Measurements from ENCODE around the gene MMP15. TPM values are rescaled to one million over a fixed set of nuclear protein-coding genes. Genes with fewer than 3 reads are reported as not detected.
A peak's percentile ranks its signal among the peaks of the same experiment; 100 is the strongest.
"Not testable (repeated sequence)": the region's sequence is repeated elsewhere in the genome, so short reads cannot be mapped to it uniquely, and the experiment has no call there.

The MMP15 gene
- under 1 TPM; 0.12 to 0.25 TPM for total RNA-seq

DNA sequence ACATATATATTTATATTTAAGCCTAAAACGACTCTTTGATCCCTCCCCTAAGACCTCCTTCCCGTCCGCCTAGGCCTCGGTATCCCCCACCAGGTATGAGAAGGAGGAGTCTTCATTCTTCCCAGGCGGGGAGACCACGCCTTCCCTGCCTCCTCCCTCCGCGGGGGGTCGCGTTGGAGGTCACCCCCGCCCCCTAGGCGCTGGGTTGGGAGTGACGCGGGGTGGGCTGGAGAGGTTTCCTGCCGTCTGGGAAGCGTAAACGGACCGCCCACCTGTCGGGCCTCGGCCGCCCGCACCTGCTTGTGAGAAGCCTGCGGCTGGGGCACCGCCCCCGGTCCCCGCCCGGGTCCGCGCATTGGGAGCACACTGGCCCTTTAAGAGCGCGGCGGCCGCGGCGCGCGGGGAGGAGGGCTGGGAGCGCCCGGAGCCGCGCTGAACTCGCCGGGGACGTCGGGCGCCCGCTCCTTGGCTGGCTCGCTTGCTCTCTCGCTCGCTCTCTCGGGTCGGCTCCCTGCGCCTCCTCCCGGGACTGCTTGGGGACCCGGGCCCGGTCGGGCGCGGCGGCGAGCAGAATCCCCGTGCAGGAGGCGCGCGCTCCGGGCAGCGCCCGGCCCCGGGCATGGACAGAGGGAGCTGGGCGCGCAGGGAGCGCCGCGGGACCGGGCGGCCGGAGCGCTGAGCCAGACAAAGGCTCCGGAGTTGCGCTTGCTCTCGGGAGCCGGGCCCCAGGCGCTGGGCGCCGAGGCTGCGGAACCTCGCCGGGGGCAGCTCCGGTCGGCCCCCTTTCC is at the start of gene MMP15:
TSS of gene MMP15 (plus strand) at position 404 of the 788 bp plus-strand sequence. CDS start 597 bp downstream, outside the sequence.
- DNase-seq: peak; percentile 73
- Mint-ChIP-seq H3K9me3 (no peaks in the 10 kb centered on the region), H3K27ac (peak within 1 kb of the TSS; percentile 65), H3K27me3 (peaks cover 13% of the 10 kb centered on the region), H3K4me3 (peak within 1 kb of the TSS; percentile 78), H3K36me3 (no peaks in the 10 kb centered on the region), H3K4me1 (peaks cover 9% of the 10 kb centered on the region)

DNA sequence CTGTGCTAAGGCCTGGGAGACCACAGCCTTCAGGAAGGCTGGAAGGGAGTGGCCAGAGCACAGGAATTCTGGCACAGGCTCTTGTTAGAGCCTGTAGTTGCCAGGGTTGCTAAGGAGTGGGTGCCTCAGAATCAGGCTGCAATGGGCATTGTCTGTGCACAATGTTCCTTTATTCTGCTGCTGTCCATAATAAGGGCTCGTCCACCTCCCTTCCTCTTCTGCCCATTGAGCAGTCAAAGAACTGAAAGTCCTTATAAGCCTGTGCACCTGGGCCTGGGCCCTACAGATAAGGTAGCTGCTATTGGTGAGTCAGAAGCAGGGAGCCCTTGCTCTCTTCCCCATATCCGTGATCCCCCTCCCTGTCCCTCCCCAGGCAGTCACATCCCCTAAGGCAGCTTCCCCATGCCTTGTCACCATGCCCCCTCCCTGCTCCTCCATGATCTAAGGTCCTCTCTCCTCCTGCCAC is 49.2 kb upstream of the MMP15 start:
- no peaks in the 10 kb centered on the region for H3K27me3 Mint-ChIP-seq
- no peak for DNase-seq
- H3K4me1 Mint-ChIP-seq: no peaks in the 10 kb centered on the region
- H3K4me3 Mint-ChIP-seq: no peak overlapping the region
- H3K9me3 Mint-ChIP-seq: no peaks in the 10 kb centered on the region
- no peaks in the 10 kb centered on the region for H3K36me3 Mint-ChIP-seq
- H3K27ac Mint-ChIP-seq: no peak overlapping the region

DNA sequence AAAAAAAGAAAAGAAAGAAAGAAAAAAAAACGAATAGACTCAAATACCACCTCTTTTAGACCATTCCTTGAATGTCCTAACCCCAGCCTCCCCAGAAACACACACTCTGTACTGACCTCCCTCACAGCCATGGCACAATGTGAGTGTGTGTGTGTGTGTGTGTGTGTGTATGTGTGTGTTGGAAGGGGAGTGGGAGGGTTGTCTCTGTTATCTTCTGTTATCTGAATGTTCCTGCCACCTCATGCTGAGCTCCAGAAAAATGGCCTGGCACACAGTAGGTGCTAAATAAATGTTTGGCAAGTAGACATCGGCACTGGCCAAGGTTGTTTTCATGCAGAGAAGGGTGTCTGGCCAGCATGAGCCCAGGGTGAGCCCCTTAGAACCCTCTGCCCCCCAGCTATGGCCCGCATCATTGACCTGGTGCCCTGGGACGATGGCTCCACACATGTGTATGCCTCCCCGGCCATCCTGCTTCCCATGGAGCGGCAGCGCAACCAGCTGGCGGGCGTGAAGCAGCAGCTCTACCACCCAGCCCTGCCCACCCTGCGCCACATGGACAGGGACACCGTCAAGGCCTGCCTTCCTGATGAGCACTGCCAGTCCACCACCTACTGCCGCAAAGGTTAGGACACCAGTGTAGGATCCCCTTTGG is 48.0 kb upstream of the MMP15 start:
- H3K27me3 Mint-ChIP-seq: no peaks in the 10 kb centered on the region
- H3K9me3 Mint-ChIP-seq: no peaks in the 10 kb centered on the region
- no peak for DNase-seq
- H3K36me3 Mint-ChIP-seq: no peaks in the 10 kb centered on the region
- H3K4me3 Mint-ChIP-seq: no peak overlapping the region
- H3K4me1 Mint-ChIP-seq: no peaks in the 10 kb centered on the region
- no peak overlapping the region for H3K27ac Mint-ChIP-seq

DNA sequence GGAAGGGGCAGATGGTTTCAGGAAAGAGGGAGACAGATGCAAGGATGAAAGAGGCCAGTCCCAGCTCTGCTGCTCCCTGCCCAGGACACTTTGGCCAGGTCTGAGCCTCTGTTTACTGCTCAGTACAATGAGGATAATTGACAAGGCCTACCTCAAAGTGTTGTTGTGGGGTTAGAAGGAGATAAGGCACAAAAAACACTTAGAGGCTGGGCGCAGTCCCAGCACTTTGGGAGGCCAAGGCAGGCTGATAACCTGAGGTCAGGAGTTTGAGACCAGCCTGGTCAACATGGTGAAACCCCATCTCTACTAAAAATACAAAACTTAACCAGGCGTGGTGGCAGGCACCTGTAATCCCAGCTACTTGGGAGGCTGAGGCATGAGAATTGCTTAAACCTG is 47.5 kb upstream of the MMP15 start:
- not testable (repeated sequence) for H3K4me1 Mint-ChIP-seq, H3K9me3 Mint-ChIP-seq, H3K27ac Mint-ChIP-seq, H3K4me3 Mint-ChIP-seq, H3K36me3 Mint-ChIP-seq, H3K27me3 Mint-ChIP-seq, DNase-seq

DNA sequence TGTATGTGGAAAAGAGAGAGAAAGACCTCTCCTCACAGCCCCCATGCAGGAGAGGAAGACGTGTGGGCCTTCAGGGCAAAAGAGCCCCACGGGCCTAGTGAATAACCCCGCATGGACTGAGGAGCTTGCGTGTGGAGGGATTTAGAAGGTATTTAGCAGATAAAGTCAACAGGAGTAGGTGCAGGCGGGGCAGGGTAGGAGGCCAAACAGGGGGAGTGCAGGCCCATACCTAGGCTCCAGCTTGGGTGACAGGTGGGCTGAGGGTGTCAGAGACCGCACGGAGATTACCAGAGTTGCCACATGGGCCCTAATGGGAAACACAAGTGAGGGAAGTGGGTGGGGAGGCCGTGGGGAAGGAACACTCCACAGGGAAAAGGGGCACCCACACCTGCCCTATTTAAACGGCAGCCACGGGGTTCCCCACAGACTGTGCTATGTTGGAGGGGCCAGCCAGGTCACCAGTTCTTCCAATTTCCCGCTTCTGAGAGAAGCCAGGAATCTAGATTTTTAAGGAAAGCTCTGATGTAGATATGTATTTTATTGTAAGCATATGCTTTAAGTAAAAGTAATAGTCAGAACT is 46.5 kb upstream of the MMP15 start:
- no peaks in the 10 kb centered on the region for H3K27me3 Mint-ChIP-seq
- H3K27ac Mint-ChIP-seq: no peak overlapping the region
- peaks cover under 1% of the 10 kb centered on the region for H3K4me1 Mint-ChIP-seq
- DNase-seq: no peak
- no peak overlapping the region for H3K4me3 Mint-ChIP-seq
- no peaks in the 10 kb centered on the region for H3K9me3 Mint-ChIP-seq
- no peaks in the 10 kb centered on the region for H3K36me3 Mint-ChIP-seq

DNA sequence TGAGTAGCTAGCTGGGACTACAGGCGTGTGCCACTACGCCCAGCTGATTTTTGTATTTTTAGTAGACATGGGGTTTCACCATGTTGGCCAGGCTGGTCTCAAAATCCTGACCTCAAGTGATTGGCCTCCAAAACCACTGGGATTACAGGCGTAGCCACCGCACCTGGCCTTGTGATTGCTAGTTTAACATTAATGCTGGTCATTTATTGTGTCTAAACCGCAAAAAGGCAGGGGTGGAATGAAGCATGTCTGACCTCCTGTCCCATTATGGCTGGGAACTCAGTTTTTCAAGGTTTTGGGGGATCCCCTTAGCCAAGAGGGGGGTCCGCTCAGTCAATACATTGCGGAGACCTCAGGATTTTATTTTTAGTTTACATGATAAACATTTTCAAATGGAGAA is 43.9 kb upstream of the MMP15 start:
- H3K27me3 Mint-ChIP-seq: no peaks in the 10 kb centered on the region
- no peaks in the 10 kb centered on the region for H3K36me3 Mint-ChIP-seq
- H3K4me1 Mint-ChIP-seq: peaks cover 6% of the 10 kb centered on the region
- DNase-seq: no peak
- H3K4me3 Mint-ChIP-seq: no peak overlapping the region
- no peaks in the 10 kb centered on the region for H3K9me3 Mint-ChIP-seq
- H3K27ac Mint-ChIP-seq: no peak overlapping the region

DNA sequence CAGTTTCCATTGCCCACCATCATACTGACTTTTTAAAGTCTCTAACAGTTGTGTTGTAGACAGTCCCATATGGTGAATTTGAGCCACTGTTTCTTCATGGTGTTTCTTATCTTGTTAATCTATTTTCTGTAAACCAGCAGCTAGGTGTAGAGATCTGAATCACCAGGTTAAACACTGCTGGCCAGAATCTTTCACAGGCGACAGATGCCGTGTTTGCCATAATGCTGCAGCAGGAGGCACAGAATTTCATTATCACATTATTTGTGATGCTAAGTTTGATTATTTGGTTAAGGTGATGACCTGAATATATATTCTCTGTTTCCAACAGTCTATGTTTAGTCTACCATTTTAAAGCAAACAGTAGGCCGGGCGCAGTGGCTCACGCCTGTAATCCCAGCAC is 43.2 kb upstream of the MMP15 start:
- Mint-ChIP-seq H3K27ac (no peak overlapping the region), H3K9me3 (no peaks in the 10 kb centered on the region), H3K36me3 (no peaks in the 10 kb centered on the region), H3K4me1 (peaks cover 6% of the 10 kb centered on the region), H3K27me3 (no peaks in the 10 kb centered on the region), H3K4me3 (no peak overlapping the region)
- no peak for DNase-seq

DNA sequence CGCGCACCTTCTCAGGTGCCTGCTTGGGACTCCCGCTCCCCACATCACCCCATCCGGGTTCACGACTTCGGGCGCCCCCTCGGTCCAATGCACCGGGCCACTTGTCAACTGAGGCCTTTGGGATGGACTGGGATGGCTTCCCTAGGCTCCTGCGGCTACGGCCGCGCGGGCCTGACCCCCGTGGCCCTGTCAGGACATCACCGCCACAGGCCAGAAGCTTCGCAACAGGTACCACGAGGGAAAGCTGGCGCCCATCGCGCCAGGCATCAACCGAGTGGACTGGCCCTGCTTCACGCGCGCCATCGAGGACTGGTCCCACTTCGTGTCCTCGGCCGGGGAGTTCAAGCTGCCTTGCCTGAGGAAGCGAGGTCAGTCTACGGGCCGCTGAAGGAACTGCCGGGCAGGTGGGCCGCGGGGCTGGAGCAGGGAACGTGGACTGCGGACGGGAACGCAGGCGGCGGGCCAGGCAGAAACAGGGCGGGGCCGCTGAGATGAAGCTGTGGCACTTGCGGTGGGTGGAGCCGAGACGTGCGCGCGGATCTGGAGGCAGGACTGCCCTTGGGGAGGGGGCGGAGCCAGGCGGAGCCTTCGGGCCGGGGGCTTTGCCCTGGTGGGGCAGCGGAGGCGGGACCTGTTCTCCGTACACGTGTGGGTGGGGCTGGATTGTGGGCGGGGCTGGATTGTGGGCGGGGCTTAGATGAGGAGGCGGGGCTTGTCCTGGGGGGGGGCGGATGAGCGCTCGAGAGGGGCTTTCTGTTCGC is 40.9 kb upstream of the MMP15 start:
- peaks cover 6% of the 10 kb centered on the region for H3K4me1 Mint-ChIP-seq
- no peaks in the 10 kb centered on the region for H3K9me3 Mint-ChIP-seq
- H3K4me3 Mint-ChIP-seq: peak overlapping the region; percentile 91

DNA sequence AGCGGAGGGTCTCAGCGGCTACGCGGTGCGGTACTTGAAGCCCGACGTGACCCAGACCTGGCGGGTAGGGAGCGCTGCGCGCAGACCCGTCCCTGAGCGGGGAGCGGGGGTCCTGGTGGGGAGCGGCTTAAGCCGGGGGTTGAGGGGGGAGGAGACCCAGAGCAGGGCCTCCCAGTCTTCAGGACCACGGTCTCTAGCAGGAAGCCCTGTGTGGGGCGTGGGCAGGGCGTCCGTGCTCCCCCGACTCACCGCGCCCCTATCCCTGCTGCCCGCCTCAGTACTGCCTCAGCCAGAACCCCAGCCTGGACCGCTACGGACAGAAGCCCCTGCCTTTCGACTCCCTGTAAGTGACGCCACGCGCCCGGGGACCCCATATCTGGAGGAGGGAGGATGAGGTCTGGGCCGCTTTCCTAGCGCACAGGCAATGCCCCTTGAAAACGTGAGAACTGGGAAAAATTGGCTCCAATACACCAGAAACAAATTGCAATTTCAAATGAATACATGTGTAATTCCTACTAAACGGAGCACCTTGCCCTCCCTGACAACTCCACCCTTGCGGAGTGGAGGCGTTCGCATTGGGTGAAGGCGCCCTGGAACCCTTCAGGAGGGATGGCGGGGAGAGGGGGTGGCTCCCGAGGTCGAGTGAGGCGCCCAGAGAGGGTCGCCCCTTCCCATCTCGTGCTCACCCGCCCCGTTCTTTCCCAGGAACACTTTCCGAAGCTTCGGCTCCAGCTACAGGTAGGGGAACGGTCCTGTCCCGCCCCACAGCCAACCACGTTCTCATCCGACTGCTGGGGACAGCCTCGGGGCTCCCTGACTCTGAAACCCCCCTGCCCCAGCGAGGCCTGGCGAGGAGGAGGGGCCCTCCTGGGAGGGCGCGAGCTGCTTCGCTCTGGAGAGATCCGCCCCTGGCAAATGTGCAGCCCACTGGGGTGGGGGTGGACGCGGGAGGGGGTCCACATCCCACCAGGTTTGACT is 40.1 kb upstream of the MMP15 start:
- Mint-ChIP-seq H3K4me1 (peaks cover 6% of the 10 kb centered on the region), H3K27me3 (no peaks in the 10 kb centered on the region), H3K36me3 (no peaks in the 10 kb centered on the region), H3K27ac (peak overlapping the region; percentile 34), H3K4me3 (peak overlapping the region; percentile 91), H3K9me3 (no peaks in the 10 kb centered on the region)
- DNase-seq: no peak

More for the DNA sequence above, 40.9 kb upstream of the MMP15 start:
- DNase-seq: peak; percentile 94
- Mint-ChIP-seq H3K27ac (peak overlapping the region; percentile 34), H3K36me3 (no peaks in the 10 kb centered on the region), H3K27me3 (no peaks in the 10 kb centered on the region)

DNA sequence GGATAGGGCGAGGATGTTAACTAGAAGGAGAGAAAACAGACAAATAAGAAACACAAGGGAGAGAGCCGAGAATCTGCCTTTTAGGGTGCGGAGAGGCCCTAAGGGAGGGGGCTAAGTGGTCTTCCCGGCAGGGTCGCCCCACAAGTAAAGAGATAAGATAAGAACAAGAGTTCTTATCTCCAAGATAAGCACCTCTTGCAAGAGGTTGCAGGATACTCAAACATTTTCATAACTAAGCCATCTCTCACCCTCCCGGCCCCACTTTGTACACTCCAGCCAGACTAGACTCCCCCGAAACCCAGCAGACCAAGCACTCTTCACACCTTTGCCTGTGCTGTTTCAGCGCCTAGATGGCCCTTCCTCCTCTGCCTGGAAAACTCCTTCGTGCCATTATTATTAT is 39.4 kb upstream of the MMP15 start:
- Mint-ChIP-seq H3K36me3 (no peaks in the 10 kb centered on the region), H3K4me1 (peaks cover 6% of the 10 kb centered on the region), H3K27me3 (no peaks in the 10 kb centered on the region), H3K4me3 (peak overlapping the region; percentile 18), H3K27ac (no peak overlapping the region), H3K9me3 (no peaks in the 10 kb centered on the region)
- DNase-seq: no peak

DNA sequence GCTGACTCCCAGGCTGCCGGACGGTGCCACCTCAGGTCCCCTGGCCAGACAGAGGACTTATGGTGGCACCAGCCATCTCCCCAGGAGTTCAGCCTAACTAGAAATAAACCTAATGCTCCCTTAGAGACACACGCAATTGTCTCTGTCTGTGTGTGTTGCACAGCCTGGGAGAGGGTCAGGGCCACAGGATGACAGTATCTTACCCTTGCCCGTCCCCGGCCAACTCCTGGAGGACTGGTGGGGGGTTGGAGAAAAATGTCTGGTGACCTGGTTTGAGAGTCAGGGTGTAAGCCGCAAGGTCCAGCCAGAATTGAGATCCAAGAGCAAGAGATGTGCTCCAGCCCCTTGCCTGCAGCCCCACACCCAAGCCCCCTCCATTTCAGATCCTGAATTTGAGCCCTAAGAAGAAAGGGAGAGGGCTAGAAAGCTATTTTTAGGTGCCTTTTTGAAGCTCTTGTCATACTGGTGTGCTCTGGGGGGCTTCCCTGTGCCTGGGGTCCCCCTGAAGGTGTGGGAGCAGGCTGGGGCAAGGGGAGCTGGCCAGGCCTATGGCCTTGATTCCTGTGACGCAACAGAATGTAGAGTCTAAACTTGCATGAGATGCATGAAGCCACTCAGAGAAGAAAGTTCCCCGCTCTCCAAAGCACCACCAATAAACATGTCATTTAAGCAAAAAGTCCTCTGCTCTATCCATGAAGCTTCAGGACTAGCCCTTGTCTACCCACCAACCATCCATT is 37.9 kb upstream of the MMP15 start:
- no peak overlapping the region for H3K4me3 Mint-ChIP-seq
- no peaks in the 10 kb centered on the region for H3K27me3 Mint-ChIP-seq
- no peak for DNase-seq
- no peaks in the 10 kb centered on the region for H3K36me3 Mint-ChIP-seq
- no peak overlapping the region for H3K27ac Mint-ChIP-seq
- peaks cover 6% of the 10 kb centered on the region for H3K4me1 Mint-ChIP-seq
- no peaks in the 10 kb centered on the region for H3K9me3 Mint-ChIP-seq

DNA sequence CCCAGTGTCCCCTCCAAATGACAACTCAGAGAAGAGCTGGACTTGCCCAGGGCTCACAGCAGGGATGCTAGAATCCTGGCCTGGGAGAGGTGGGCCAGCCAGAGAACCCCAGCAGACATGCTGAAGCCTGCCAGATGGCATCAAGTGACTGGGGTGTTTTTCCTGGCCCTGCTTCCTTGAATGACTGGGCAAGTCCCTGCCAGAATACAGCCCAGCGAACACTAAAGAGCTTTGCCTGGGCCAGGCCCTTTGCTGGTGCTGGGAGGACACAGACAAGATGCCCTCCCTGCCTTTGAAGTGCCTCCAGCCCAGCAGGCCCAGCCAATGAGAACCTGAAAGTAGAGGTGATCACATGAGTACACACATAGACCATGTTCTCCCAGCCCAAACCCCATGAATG is 36.6 kb upstream of the MMP15 start:
- no peaks in the 10 kb centered on the region for H3K27me3 Mint-ChIP-seq
- H3K9me3 Mint-ChIP-seq: no peaks in the 10 kb centered on the region
- peaks cover 6% of the 10 kb centered on the region for H3K4me1 Mint-ChIP-seq
- H3K27ac Mint-ChIP-seq: no peak overlapping the region
- no peak for DNase-seq
- H3K4me3 Mint-ChIP-seq: no peak overlapping the region
- no peaks in the 10 kb centered on the region for H3K36me3 Mint-ChIP-seq

DNA sequence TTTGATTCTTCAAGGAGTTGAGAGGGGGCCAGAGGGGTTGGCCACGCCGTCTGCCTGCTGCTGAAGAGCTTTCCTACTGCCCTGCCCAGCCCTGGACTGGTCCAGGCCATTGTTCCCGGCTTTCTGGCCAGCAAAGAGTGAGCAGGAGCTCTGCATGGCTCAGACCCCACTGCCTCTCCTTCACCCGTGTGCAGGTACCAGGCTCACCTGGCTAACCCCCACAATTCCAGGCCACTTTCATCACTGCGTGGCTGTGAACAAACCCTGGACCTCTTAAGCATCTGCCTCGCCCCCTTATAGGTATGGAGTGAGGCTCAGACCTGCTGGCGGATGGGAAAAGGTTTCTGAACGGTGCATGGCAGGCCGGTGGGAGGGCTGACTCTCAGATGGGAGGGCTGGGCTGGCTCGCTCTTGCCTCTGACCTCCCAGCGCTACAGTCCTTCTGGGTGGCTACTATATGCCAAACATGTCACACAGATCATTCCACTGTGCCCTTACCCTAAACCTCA is 33.9 kb upstream of the MMP15 start:
- Mint-ChIP-seq H3K4me1 (peaks cover 7% of the 10 kb centered on the region), H3K9me3 (no peaks in the 10 kb centered on the region), H3K27ac (no peak overlapping the region), H3K36me3 (no peaks in the 10 kb centered on the region), H3K4me3 (no peak overlapping the region), H3K27me3 (no peaks in the 10 kb centered on the region)
- DNase-seq: no peak

Data from activated naive CD8-positive, alpha-beta T cell treated with anti-CD3 and anti-CD28 coated beads for 36 hours (primary cell).